K562 (cell line): Measurements from ENCODE around the gene TIMM10. TPM values are rescaled to one million over a fixed set of nuclear protein-coding genes. Genes with fewer than 3 reads are reported as not detected.
A peak's percentile ranks its signal among the peaks of the same experiment; 100 is the strongest.

ENCODE experiments used
- ARID2 ChIP-seq: fragments of 450-650 bp; IDR thresholded peaks from 2 replicates; pipeline ENCODE4 v1.6.1; 2017; ENCODE audit warnings: antibody characterized with exemption, mild to moderate bottlenecking
- C11orf30 ChIP-seq: fragments of 450-650 bp; IDR thresholded peaks from 2 replicates; pipeline ENCODE4 v1.6.1; 2016; ENCODE audit warnings: low read depth, mild to moderate bottlenecking
- CBX8 ChIP-seq: fragments of 200-600 bp; sonication (generic); IDR thresholded peaks from 2 replicates; pipeline ENCODE4 v1.6.1; 2012; ENCODE audit warnings: borderline replicate concordance, mixed run types, low read depth, mild to moderate bottlenecking, moderate library complexity, mixed read lengths, low read length, control low read depth, inconsistent platforms; ENCODE audit not compliant: poor library complexity, severe bottlenecking; ENCODE audit errors: extremely low read depth
- EWSR1 ChIP-seq: fragments of 450-650 bp; IDR thresholded peaks from 2 replicates; pipeline ENCODE4 v1.6.1; 2018; ENCODE audit warnings: borderline replicate concordance, mild to moderate bottlenecking, low read depth, moderate library complexity; ENCODE audit not compliant: partially characterized antibody
- EZH2 ChIP-seq: IDR thresholded peaks from 2 replicates; pipeline ENCODE4 v1.6.1; 2012; ENCODE audit warnings: low read depth, mild to moderate bottlenecking, inconsistent platforms, low read length, borderline replicate concordance
- HIVEP1 ChIP-seq: fragments of 250-450 bp; sonication (Bioruptor Pico); IDR thresholded peaks from 2 replicates; pipeline ENCODE4 v1.4.0; 2020; ENCODE audit warnings: mild to moderate bottlenecking
- HLTF ChIP-seq: fragments of 450-650 bp; IDR thresholded peaks from 2 replicates; pipeline ENCODE4 v1.6.1; 2016
- HOXB6 ChIP-seq: fragments of 250-450 bp; sonication (Bioruptor Pico); IDR thresholded peaks from 2 replicates; pipeline ENCODE4 v1.5.1; 2022; ENCODE audit warnings: mild to moderate bottlenecking, borderline replicate concordance
- ILK ChIP-seq: fragments of 450-650 bp; IDR thresholded peaks from 2 replicates; pipeline ENCODE4 v1.6.1; 2016; ENCODE audit warnings: missing genetic modification characterization, low read depth, mild to moderate bottlenecking, missing compliant biosample characterization, moderate library complexity, borderline replicate concordance
- KDM5B ChIP-seq: fragments of 200-600 bp; sonication (generic); IDR thresholded peaks from 2 replicates; pipeline ENCODE4 v1.6.1; 2012; ENCODE audit warnings: low read depth, mild to moderate bottlenecking, moderate library complexity, low read length, control low read depth, inconsistent platforms; ENCODE audit not compliant: insufficient replicate concordance
- MXI1 ChIP-seq: IDR thresholded peaks from 2 replicates; pipeline ENCODE4 v1.6.1; 2011; ENCODE audit warnings: low read depth, mild to moderate bottlenecking, improper control_type of control experiment, low read length
- NFIC ChIP-seq: fragments of 450-650 bp; IDR thresholded peaks from 2 replicates; pipeline ENCODE4 v1.6.1; 2017; ENCODE audit warnings: mild to moderate bottlenecking, inconsistent platforms
- NR2C1 ChIP-seq, 2 experiments: fragments of 450-650 bp; IDR thresholded peaks; 2 replicates each; pipeline ENCODE4 v1.6.1; 2017; ENCODE audit warnings: mild to moderate bottlenecking in 2 of 2, antibody characterized with exemption in 1 of 2, inconsistent platforms in 1 of 2, missing compliant biosample characterization in 1 of 2, missing genetic modification characterization in 1 of 2
- PHF8 ChIP-seq: fragments of 200-600 bp; sonication (generic); IDR thresholded peaks from 2 replicates; pipeline ENCODE4 v1.6.1; 2012; ENCODE audit warnings: mixed run types, mild to moderate bottlenecking, inconsistent platforms, low read length, moderate library complexity, borderline replicate concordance
- POU5F1 ChIP-seq: fragments of 150-350 bp; IDR thresholded peaks from 2 replicates; pipeline ENCODE4 v1.6.1; 2014; ENCODE audit warnings: borderline replicate concordance, low read length, low read depth, mild to moderate bottlenecking; ENCODE audit not compliant: partially characterized antibody
- RAD51 ChIP-seq: fragments of 450-650 bp; IDR thresholded peaks from 2 replicates; pipeline ENCODE4 v1.7.1; 2016; ENCODE audit warnings: low read depth, mild to moderate bottlenecking, borderline replicate concordance
- RBM39 ChIP-seq: fragments of 200-400 bp; formaldehyde crosslinking; optimal IDR thresholded peaks from 2 replicates; pipeline ENCODE3; 2018; ENCODE audit warnings: low read depth, low read length
- TAF15 ChIP-seq: fragments of 200-400 bp; formaldehyde crosslinking; IDR thresholded peaks from 2 replicates; pipeline ENCODE4 v1.6.1; 2017; ENCODE audit warnings: mild to moderate bottlenecking, low read depth, low read length, moderate library complexity
- TRIM24 ChIP-seq, 2 experiments: fragments of 450-650 bp; IDR thresholded peaks; 2 replicates each; pipeline ENCODE4 v1.6.1; 2016
- ZBTB7A ChIP-seq: IDR thresholded peaks from 2 replicates; pipeline ENCODE4 v1.6.1; 2011; ENCODE audit warnings: low read depth, mild to moderate bottlenecking, low read length, moderate library complexity, borderline replicate concordance; ENCODE audit not compliant: control insufficient read depth
- ZBTB8A ChIP-seq: fragments of 450-650 bp; IDR thresholded peaks from 2 replicates; pipeline ENCODE4 v1.6.1; 2018; ENCODE audit warnings: mild to moderate bottlenecking, moderate library complexity; ENCODE audit not compliant: partially characterized antibody
- ZNF184 ChIP-seq: sonication (generic); formaldehyde crosslinking; IDR thresholded peaks from 2 replicates; pipeline ENCODE4 v1.5.0; 2020; ENCODE audit warnings: missing genetic modification reagents
- ZNF24 ChIP-seq: fragments of 450-650 bp; IDR thresholded peaks from 2 replicates; pipeline ENCODE4 v1.6.1; 2016
- ZNF707 ChIP-seq: fragments of 250-450 bp; sonication (Bioruptor Pico); conservative IDR thresholded peaks from 2 replicates; pipeline ENCODE4 v1.8.0; 2022; ENCODE audit warnings: inconsistent platforms, mild to moderate bottlenecking, moderate library complexity
- ZNF778 ChIP-seq: fragments of 450-650 bp; formaldehyde crosslinking; IDR thresholded peaks from 2 replicates; pipeline ENCODE4 v1.4.0; 2020; ENCODE audit warnings: mild to moderate bottlenecking, moderate library complexity
- polyA plus RNA-seq, 8 experiments: library from polyadenylated mRNA; depleted of rRNA in 4 of 8; stranded (reverse) in 5 of 8; unstranded in 3 of 8; fragments of >200 nt; fragmentation: Nextera tagmentation in 2 of 8; fragmentation: Illumina TruSeq in 1 of 8; extraction: Ambion mirVana in 2 of 8; extraction: Trizol in 1 of 8; gene quantifications; 2 replicates each; pipeline versions ENCODE4 v1.2.1 to v1.2.3, GENCODE V29; 2011 to 2014; ENCODE audit warnings: inconsistent platforms in 1 of 8, missing spikeins in 1 of 8
- total RNA-seq, 7 experiments: library from RNA; depleted of rRNA in 6 of 7; stranded (reverse); fragments of >200 nt in 6 of 7; fragmentation: Illumina TruSeq in 2 of 7; extraction: Trizol in 2 of 7; gene quantifications; 2 replicates each; pipeline versions ENCODE4 v1.2.1 to v1.2.3, GENCODE V29; 2011 to 2021; ENCODE audit warnings: low replicate concordance in 1 of 7
- TF ChIP-seq, protein P1 (sequence below): conservative IDR thresholded peaks from 2 replicates; pipeline ENCODE4 v1.6.1; 2011; ENCODE audit warnings: low read depth, mild to moderate bottlenecking, low read length; ENCODE audit not compliant: control insufficient read depth
- TF ChIP-seq, protein P2 (sequence below): fragments of 450-650 bp; formaldehyde crosslinking; IDR thresholded peaks from 2 replicates; pipeline ENCODE4 v1.4.0; 2022; ENCODE audit warnings: missing genetic modification characterization
- TF ChIP-seq, protein P3 (sequence below): IDR thresholded peaks from 2 replicates; pipeline ENCODE4 v1.6.1; 2011; ENCODE audit not compliant: insufficient read length; ENCODE audit errors: extremely low read depth

The TIMM10 gene
- total and polyA plus RNA-seq, 9 of the 15 experiments (the other 6 are each of a cell fraction or from before 2014, with no cell fraction given), result 109 to 553 (median 172) TPM

DNA sequence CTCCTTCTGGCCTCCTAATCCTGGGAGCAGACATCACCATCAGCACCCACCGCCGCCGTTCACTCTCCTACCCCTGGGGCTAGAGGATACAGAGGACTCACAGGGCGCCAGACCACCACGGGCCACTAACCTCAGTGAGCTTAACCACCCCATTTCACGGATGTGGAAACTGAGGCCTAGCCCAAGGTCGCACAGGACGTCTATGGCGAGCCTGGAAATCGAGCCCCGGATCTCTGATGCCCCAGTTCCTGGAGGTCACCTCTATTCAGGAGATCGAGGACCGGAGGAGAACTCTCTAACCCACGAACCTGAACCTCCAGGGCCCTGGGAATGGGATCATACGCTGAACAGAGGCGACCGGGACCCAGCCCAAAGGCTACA, 349 bp downstream of the TIMM10 start (continued):
- no peak for TF ChIP-seq ILK
- TF ChIP-seq MXI1, result no peak
- TF ChIP-seq ZNF184 (CRISPR knock-in tag), result no peak
- TF ChIP-seq ZBTB8A, result no peak
- no peak for TF ChIP-seq TRIM24 (IDR thresholded peaks at IDR 0.05)
- peak; percentile 21; the same call in 1 of the 2 replicates for TF ChIP-seq ZBTB7A
- TF ChIP-seq CBX8, result no peak
- no peak for TF ChIP-seq PHF8
- no peak for TF ChIP-seq POU5F1
- TF ChIP-seq, protein P1, sequence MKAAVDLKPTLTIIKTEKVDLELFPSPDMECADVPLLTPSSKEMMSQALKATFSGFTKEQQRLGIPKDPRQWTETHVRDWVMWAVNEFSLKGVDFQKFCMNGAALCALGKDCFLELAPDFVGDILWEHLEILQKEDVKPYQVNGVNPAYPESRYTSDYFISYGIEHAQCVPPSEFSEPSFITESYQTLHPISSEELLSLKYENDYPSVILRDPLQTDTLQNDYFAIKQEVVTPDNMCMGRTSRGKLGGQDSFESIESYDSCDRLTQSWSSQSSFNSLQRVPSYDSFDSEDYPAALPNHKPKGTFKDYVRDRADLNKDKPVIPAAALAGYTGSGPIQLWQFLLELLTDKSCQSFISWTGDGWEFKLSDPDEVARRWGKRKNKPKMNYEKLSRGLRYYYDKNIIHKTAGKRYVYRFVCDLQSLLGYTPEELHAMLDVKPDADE, result no peak
- peak; percentile 14; the same call in 1 of the 2 replicates for TF ChIP-seq NFIC
- peak; percentile 30; the same call in 1 of the 2 replicates for TF ChIP-seq ZNF24
- TF ChIP-seq TAF15, result no peak
- TF ChIP-seq NR2C1 (IDR thresholded peaks at IDR 0.05), result no peak
- 0 out of 2 replicates have a peak, but pooled peaks have one; percentile 18 for TF ChIP-seq NR2C1 (tag; IDR thresholded peaks at IDR 0.05)
- TF ChIP-seq C11orf30, result no peak
- TF ChIP-seq RBM39, result no peak
- TF ChIP-seq EZH2, result no peak
- no peak for TF ChIP-seq ARID2
- TF ChIP-seq KDM5B, result peak; percentile 46
- TF ChIP-seq, protein P2, sequence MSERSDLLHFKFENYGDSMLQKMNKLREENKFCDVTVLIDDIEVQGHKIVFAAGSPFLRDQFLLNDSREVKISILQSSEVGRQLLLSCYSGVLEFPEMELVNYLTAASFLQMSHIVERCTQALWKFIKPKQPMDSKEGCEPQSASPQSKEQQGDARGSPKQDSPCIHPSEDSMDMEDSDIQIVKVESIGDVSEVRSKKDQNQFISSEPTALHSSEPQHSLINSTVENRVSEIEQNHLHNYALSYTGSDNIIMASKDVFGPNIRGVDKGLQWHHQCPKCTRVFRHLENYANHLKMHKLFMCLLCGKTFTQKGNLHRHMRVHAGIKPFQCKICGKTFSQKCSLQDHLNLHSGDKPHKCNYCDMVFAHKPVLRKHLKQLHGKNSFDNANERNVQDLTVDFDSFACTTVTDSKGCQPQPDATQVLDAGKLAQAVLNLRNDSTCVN (CRISPR knock-in tag), result no peak
- no peak for TF ChIP-seq HOXB6 (CRISPR knock-in tag)
- TF ChIP-seq HIVEP1 (CRISPR knock-in tag), result no peak
- TF ChIP-seq, protein P3, sequence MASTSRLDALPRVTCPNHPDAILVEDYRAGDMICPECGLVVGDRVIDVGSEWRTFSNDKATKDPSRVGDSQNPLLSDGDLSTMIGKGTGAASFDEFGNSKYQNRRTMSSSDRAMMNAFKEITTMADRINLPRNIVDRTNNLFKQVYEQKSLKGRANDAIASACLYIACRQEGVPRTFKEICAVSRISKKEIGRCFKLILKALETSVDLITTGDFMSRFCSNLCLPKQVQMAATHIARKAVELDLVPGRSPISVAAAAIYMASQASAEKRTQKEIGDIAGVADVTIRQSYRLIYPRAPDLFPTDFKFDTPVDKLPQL, result no peak
- TF ChIP-seq EWSR1, result no peak
- no peak for TF ChIP-seq ZNF707 (CRISPR knock-in tag)
- TF ChIP-seq HLTF, result 0 out of 2 replicates have a peak, but pooled peaks have one; percentile 55
- no peak for TF ChIP-seq ZNF778 (CRISPR knock-in tag)
- TF ChIP-seq RAD51, result no peak
